Left lung (tissue), 10 donors: ENCODE measurements around the gene CDK9. TPM values are rescaled to one million over a fixed set of nuclear protein-coding genes. Genes with fewer than 3 reads are reported as not detected.

Experiments used
- ATAC-seq: fragments of 200-7000 bp; cut with Tn5 transposase; one replicate; pipeline ENCODE4 v1.9.1; 2020; ENCODE audit warnings: moderate library complexity
- DNase-seq, 4 donors: peaks; one replicate each; pipeline ENCODE4 v3.0.0-alpha.2; 2013 to 2020
- H3K27ac ChIP-seq, 2 donors: fragments of 200-600 bp; sonication (generic) in 1 of 2; one replicate each; pipeline versions ENCODE4 v1.5.0 to v1.8.0; 2020 to 2021
- H3K27me3 ChIP-seq, 2 donors: fragments of 200-600 bp; sonication (generic) in 1 of 2; one replicate each; pipeline versions ENCODE4 v1.5.0 to v1.8.0; 2020 to 2021
- H3K36me3 ChIP-seq, 2 donors: fragments of 200-600 bp; sonication (generic) in 1 of 2; one replicate each; pipeline versions ENCODE4 v1.5.0 to v1.8.0; 2020 to 2021
- H3K4me1 ChIP-seq, 2 donors: fragments of 200-600 bp; one replicate each; pipeline ENCODE4 v1.8.0; 2021
- H3K4me3 ChIP-seq, 2 donors: fragments of 200-600 bp; sonication (generic) in 1 of 2; one replicate each; pipeline versions ENCODE4 v1.5.0 to v1.8.0; 2020 to 2021; ENCODE audit warnings: mild to moderate bottlenecking in 1 of 2
- H3K9me3 ChIP-seq, 2 donors: fragments of 200-600 bp; sonication (generic) in 1 of 2; one replicate each; pipeline versions ENCODE4 v1.5.0 to v1.8.0; 2020 to 2021
- intact Hi-C, 2 donors: fragments of 100-400 bp; cut with DNase I; formaldehyde crosslinking; loops; one replicate each; pipeline versions ENCODE4 v1.11.2 to v1.14.2; 2022
- polyA plus RNA-seq, 6 donors: library from polyadenylated mRNA; unstranded; fragments of 120-200 nt; gene quantifications; one replicate each; pipeline ENCODE4 v1.2.1, GENCODE V29; 2013; ENCODE audit not compliant: insufficient read length in 6 of 6
- total RNA-seq, 2 donors: library from RNA; stranded (reverse); fragmentation: NEBNext Ultra II Directional; extraction: Animal tissue kit (Norgen Biotek cat#: 25700); gene quantifications; one replicate each; pipeline ENCODE4 v1.2.1, GENCODE V29; 2021
- TF ChIP-seq, protein P1 (sequence below), 2 donors: fragments of 200-600 bp; sonication (generic) in 1 of 2; IDR thresholded peaks; one replicate each; pipeline versions ENCODE4 v1.5.0 to v1.8.0; 2021; ENCODE audit warnings: antibody characterized with exemption in 2 of 2
- donor health status: DM: no; HTN: yes; CAD: no.
- donor health status: DM: no; HTN: no; CAD: no.

The CDK9 gene
- total and polyA plus RNA-seq, 8 donors = 56.0 to 83.4 (median 62.0) TPM

GRCh38 chr9:127801955-127802575, 16.2 kb downstream of the CDK9 start:
- DNase-seq (peak in 2 of 4 donors; percentile 57 to 61), ATAC-seq (peak; percentile 3)
- Histone ChIP-seq H3K9me3 (no peaks in the 10 kb centered on the region), H3K4me1 (peaks cover 20 to 45% of the 10 kb centered on the region in 2 donors), H3K4me3 (peak overlapping the region; percentile 17 to 70), H3K27me3 (peaks cover 0 to 7% of the 10 kb centered on the region in 2 donors), H3K36me3 (peaks cover 0 to 30% of the 10 kb centered on the region in 2 donors), H3K27ac (peak overlapping the region; percentile 90 to 92)
- intact Hi-C loops = no loop called here
- TF ChIP-seq, protein P1, sequence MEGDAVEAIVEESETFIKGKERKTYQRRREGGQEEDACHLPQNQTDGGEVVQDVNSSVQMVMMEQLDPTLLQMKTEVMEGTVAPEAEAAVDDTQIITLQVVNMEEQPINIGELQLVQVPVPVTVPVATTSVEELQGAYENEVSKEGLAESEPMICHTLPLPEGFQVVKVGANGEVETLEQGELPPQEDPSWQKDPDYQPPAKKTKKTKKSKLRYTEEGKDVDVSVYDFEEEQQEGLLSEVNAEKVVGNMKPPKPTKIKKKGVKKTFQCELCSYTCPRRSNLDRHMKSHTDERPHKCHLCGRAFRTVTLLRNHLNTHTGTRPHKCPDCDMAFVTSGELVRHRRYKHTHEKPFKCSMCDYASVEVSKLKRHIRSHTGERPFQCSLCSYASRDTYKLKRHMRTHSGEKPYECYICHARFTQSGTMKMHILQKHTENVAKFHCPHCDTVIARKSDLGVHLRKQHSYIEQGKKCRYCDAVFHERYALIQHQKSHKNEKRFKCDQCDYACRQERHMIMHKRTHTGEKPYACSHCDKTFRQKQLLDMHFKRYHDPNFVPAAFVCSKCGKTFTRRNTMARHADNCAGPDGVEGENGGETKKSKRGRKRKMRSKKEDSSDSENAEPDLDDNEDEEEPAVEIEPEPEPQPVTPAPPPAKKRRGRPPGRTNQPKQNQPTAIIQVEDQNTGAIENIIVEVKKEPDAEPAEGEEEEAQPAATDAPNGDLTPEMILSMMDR (IDR thresholded peaks at IDR 0.05) = no peak

- Histone ChIP-seq H3K27me3 (no peaks in the 10 kb centered on the region), H3K36me3 (peaks cover 0 to 38% of the 10 kb centered on the region in 2 donors), H3K27ac (peak within 1 kb of the TSS; percentile 90 to 92), H3K4me1 (peaks cover 16 to 43% of the 10 kb centered on the region in 2 donors), H3K4me3 (peak within 1 kb of the TSS; percentile 70 to 71), H3K9me3 (no peaks in the 10 kb centered on the region)
- intact Hi-C loops = no loop called here
- ATAC-seq = peak; percentile 88
- TF ChIP-seq, protein P1 (IDR thresholded peaks at IDR 0.05) = no peak
- DNase-seq = peak; percentile 88 to 93 (median 90)
These were observed 17.0 kb downstream of the CDK9 start, which contains the start of gene FPGS for GRCh38 chr9:127802576-127803443. FPGS (plus strand) TSS chr9:127802882; CDS start chr9:127802925, 43 bp downstream.

DNA sequence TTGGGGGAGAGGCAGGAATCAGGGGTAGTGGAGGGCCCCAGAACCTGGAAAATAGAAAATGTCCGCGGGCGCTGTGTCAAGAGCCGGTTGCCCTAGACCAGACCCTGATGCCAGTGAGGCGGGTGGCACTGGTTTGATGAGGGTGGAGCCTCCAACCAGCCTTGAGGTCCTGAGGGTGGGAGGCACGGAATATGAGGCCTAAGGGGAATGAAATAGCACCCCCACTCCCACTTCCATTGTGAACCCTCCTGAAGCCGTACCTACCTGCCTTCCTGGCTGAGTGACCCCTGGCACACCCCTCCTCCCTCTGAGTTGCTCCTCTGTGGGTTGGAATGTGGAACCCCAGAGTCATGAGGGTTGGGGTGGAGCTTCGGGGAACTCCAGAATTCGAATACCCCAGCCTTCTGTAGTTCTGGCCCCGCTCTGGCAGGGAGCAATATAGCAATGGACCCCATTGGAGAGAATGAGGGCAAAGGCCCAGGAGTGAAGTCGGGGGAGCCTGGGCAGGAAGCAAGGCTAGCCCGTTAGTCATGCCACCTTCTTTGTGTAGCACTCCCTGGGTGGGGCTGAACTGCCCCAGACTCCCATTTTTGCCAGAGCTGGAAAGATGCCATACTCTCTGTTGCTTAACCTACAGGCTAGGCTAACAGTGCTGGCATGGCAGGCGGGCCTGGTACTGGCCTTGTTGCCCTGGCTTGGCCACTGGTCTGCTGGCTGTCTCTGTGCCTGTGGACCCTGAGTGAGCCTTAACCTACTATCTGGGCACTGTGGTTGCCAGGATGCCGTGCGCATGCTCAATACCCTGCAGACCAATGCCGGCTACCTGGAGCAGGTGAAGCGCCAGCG, 17.9 kb downstream of the CDK9 start:
- Histone ChIP-seq H3K27ac (peak overlapping the region; percentile 90 to 92), H3K27me3 (no peaks in the 10 kb centered on the region), H3K4me3 (peak overlapping the region; percentile 70 to 71), H3K9me3 (no peaks in the 10 kb centered on the region), H3K4me1 (peaks cover 16 to 43% of the 10 kb centered on the region in 2 donors), H3K36me3 (peaks cover 0 to 47% of the 10 kb centered on the region in 2 donors)
- DNase-seq (peak in 2 of 4 donors; percentile 51 to 78), ATAC-seq (peak; percentile 27)
- TF ChIP-seq, protein P1 (IDR thresholded peaks at IDR 0.05) = no peak
- intact Hi-C loops = no loop called here

DNA sequence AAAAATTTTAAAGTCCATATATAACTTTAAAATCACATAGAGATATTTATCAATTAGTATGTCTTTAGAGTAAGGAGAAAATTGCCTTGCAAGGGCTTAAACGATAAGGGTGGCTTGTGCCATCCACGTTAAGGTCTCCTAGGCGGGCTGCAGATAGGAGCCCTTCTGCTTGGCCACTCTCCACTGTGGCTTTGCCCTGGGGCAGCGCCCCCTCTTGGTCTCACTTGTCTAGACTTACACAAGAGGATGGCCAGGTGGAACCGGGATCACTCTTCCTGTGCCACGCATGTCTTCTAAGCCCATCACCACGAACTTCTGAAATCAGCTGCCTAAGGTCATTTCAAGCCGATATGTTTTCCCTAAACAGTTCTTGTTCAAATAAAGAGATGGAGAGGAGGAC, 19.8 kb downstream of the CDK9 start:
- no peak for ATAC-seq
- peaks cover 16 to 47% of the 10 kb centered on the region in 2 donors for H3K4me1 ChIP-seq
- peaks cover 0 to 63% of the 10 kb centered on the region in 2 donors for H3K36me3 ChIP-seq
- H3K27ac ChIP-seq = no peak overlapping the region
- no peaks in the 10 kb centered on the region for H3K9me3 ChIP-seq
- H3K27me3 ChIP-seq = no peaks in the 10 kb centered on the region
- no peak for DNase-seq
- TF ChIP-seq, protein P1 (IDR thresholded peaks at IDR 0.05) = peak in 1 of 2 donors; percentile 9
- intact Hi-C loops = no loop called here
- H3K4me3 ChIP-seq = no peak overlapping the region
